ENCODE results near the gene PEF1.

PEF1 gene

DNA sequence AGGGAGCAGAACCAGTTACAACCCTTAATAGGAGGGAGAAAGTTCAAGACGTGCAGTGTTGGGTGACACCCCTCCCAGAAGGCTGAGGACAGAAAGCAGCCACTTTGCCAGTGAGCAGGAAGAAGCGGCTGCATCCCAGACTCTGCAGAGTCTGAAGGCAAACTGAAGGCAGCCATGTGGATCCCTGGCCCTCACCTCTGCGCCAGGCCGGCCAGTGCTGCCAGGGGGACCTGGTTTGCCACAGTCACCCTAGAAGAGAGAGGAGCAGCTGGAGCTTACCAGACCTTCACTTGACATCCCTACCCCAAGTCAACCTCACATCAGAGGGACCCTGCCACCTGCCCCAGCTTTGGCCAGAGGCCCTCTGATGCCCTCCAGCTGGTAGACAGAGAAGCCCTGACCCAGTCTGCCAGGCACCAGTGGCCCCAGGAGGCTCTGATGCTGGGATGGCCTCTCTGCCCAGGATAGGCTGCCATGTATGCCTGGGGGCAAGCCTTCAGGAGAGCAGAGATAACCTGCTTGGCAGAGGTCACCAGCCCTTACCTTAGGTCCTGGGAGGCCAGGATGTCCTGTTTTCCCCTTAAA lies 16.3 kb upstream of the PEF1 start:
- TF ChIP-seq YY1 (IDR thresholded peaks at IDR 0.05; ENCODE audit: low read depth) (no peak), CREB1 (IDR thresholded peaks at IDR 0.05; ENCODE audit: low read depth) (no peak), TCF12 (IDR thresholded peaks at IDR 0.05; ENCODE audit: low read depth) (no peak), TAF1 (IDR thresholded peaks at IDR 0.05; ENCODE audit: low read depth) (no peak), ZBTB7A (IDR thresholded peaks at IDR 0.05; ENCODE audit: low read depth) (no peak), CEBPB (IDR thresholded peaks at IDR 0.05) (no peak), FOXM1 (IDR thresholded peaks at IDR 0.05; ENCODE audit: borderline replicate concordance, low read depth) (no peak), EP300 (IDR thresholded peaks at IDR 0.05; ENCODE audit: borderline replicate concordance) (no peak), EGR1 (IDR thresholded peaks at IDR 0.05) (no peak), RAD21 (IDR thresholded peaks at IDR 0.05; ENCODE audit: low read depth) (no peak), TEAD4 (IDR thresholded peaks at IDR 0.05) (no peak), NFIC (IDR thresholded peaks at IDR 0.05) (no peak)
- TF ChIP-seq, protein P1, sequence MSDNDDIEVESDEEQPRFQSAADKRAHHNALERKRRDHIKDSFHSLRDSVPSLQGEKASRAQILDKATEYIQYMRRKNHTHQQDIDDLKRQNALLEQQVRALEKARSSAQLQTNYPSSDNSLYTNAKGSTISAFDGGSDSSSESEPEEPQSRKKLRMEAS (IDR thresholded peaks at IDR 0.05), result no peak
- TF ChIP-seq, protein P2, sequence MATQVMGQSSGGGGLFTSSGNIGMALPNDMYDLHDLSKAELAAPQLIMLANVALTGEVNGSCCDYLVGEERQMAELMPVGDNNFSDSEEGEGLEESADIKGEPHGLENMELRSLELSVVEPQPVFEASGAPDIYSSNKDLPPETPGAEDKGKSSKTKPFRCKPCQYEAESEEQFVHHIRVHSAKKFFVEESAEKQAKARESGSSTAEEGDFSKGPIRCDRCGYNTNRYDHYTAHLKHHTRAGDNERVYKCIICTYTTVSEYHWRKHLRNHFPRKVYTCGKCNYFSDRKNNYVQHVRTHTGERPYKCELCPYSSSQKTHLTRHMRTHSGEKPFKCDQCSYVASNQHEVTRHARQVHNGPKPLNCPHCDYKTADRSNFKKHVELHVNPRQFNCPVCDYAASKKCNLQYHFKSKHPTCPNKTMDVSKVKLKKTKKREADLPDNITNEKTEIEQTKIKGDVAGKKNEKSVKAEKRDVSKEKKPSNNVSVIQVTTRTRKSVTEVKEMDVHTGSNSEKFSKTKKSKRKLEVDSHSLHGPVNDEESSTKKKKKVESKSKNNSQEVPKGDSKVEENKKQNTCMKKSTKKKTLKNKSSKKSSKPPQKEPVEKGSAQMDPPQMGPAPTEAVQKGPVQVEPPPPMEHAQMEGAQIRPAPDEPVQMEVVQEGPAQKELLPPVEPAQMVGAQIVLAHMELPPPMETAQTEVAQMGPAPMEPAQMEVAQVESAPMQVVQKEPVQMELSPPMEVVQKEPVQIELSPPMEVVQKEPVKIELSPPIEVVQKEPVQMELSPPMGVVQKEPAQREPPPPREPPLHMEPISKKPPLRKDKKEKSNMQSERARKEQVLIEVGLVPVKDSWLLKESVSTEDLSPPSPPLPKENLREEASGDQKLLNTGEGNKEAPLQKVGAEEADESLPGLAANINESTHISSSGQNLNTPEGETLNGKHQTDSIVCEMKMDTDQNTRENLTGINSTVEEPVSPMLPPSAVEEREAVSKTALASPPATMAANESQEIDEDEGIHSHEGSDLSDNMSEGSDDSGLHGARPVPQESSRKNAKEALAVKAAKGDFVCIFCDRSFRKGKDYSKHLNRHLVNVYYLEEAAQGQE (IDR thresholded peaks at IDR 0.05; ENCODE audit: low read depth), result no peak
- TF ChIP-seq, protein P3, sequence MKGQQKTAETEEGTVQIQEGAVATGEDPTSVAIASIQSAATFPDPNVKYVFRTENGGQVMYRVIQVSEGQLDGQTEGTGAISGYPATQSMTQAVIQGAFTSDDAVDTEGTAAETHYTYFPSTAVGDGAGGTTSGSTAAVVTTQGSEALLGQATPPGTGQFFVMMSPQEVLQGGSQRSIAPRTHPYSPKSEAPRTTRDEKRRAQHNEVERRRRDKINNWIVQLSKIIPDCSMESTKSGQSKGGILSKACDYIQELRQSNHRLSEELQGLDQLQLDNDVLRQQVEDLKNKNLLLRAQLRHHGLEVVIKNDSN (IDR thresholded peaks at IDR 0.05), result no peak

DNA sequence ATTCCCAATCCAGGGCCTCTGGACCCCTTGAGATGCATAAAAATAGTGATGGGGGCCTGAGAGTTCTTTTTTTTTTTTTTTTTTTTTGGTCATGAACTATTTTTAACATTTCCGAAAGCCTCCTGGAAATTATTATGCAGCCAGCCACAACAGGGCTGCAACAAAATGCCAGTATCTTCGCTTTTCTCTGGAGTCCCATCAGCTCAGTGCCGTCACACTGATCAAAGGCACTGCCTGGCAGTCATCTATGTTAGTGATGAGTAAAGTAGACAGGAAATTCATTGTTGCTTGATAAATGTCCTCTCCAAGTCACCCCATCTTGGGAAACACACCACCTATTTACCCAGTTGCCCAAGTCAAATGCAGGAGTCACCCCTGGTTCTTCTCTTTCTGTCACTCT lies 15.2 kb upstream of the PEF1 start:
- no peak for TF ChIP-seq CEBPB (IDR thresholded peaks at IDR 0.05)
- no peak for TF ChIP-seq YY1 (IDR thresholded peaks at IDR 0.05; ENCODE audit: low read depth)
- TF ChIP-seq EGR1 (IDR thresholded peaks at IDR 0.05), result no peak
- no peak for TF ChIP-seq RAD21 (IDR thresholded peaks at IDR 0.05; ENCODE audit: low read depth)
- TF ChIP-seq, protein P2 (IDR thresholded peaks at IDR 0.05; ENCODE audit: low read depth), result no peak
- no peak for TF ChIP-seq TEAD4 (IDR thresholded peaks at IDR 0.05)
- TF ChIP-seq FOXM1 (IDR thresholded peaks at IDR 0.05; ENCODE audit: borderline replicate concordance, low read depth), result no peak
- TF ChIP-seq NFIC (IDR thresholded peaks at IDR 0.05), result no peak
- TF ChIP-seq, protein P3 (IDR thresholded peaks at IDR 0.05), result no peak
- no peak for TF ChIP-seq CREB1 (IDR thresholded peaks at IDR 0.05; ENCODE audit: low read depth)
- TF ChIP-seq TCF12 (IDR thresholded peaks at IDR 0.05; ENCODE audit: low read depth), result no peak
- TF ChIP-seq EP300 (IDR thresholded peaks at IDR 0.05; ENCODE audit: borderline replicate concordance), result no peak
- TF ChIP-seq, protein P1 (IDR thresholded peaks at IDR 0.05), result no peak

DNA sequence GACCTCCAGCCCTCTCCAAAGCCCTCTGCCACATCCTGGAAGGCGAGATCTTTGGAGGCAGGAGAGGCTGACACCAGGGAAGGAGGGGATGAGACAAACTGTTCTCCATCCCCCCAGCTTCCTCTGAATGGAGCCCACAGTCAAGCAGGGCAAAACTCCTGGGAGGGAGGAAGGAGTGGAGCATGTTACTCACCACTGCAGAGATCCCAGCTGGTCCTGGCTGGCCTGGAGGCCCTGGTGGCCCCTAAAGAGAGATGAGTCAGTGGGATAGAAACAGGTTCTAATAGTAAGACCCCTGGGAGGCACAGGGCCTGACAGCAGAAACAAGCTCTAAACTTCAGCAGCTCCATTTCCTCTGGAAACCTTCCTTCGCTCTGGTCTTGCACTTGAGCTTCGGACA lies 14.0 kb upstream of the PEF1 start:
- TF ChIP-seq, protein P2 (IDR thresholded peaks at IDR 0.05; ENCODE audit: low read depth), result no peak
- TF ChIP-seq ZBTB7A (IDR thresholded peaks at IDR 0.05; ENCODE audit: low read depth) (no peak), FOXM1 (IDR thresholded peaks at IDR 0.05; ENCODE audit: borderline replicate concordance, low read depth) (no peak), EGR1 (IDR thresholded peaks at IDR 0.05) (no peak), TAF1 (IDR thresholded peaks at IDR 0.05; ENCODE audit: low read depth) (no peak), CREB1 (IDR thresholded peaks at IDR 0.05; ENCODE audit: low read depth) (no peak), RAD21 (IDR thresholded peaks at IDR 0.05; ENCODE audit: low read depth) (no peak), TCF12 (IDR thresholded peaks at IDR 0.05; ENCODE audit: low read depth) (no peak), NFIC (IDR thresholded peaks at IDR 0.05) (no peak), CEBPB (IDR thresholded peaks at IDR 0.05) (no peak), EP300 (IDR thresholded peaks at IDR 0.05; ENCODE audit: borderline replicate concordance) (no peak)
- TF ChIP-seq, protein P3 (IDR thresholded peaks at IDR 0.05), result no peak
- TF ChIP-seq, protein P1 (IDR thresholded peaks at IDR 0.05), result no peak
